ENCODE measurements around the gene SCAMP2. TPM values are rescaled to one million over a fixed set of nuclear protein-coding genes. Genes with fewer than 3 reads are reported as not detected.

Gene SCAMP2
- total and polyA plus RNA-seq, 2 donors (not counting 1 experiment from before 2014, with no cell fraction given), result 85.1 to 105 TPM

GRCh38 chr15:74815121-74815934 lies 57.8 kb downstream of the SCAMP2 start:
- no peak for DNase-seq
- WGBS (ENCODE audit: insufficient coverage), result 93% methylated on average over 8 of the region's 10 CpGs
- H3K27me3 Mint-ChIP-seq, result no peaks in the 10 kb centered on the region
- H2AFZ ChIP-seq (ENCODE audit: insufficient read depth, low read depth, low read length, poor library complexity, severe bottlenecking), result no peak overlapping the region
- peaks cover 11% of the 10 kb centered on the region for H3K79me2 ChIP-seq (ENCODE audit: control insufficient read depth, insufficient read depth, low read length)
- intact Hi-C loops (cut with micrococcal nuclease), result no loop called here
- H3K9me3 ChIP-seq (ENCODE audit: control extremely low read depth in 1 of 3, control insufficient read depth in 2 of 3, insufficient read depth in 1 of 3, low read length in 2 of 3), result no peaks in the 10 kb centered on the region
- H3K9me3 Mint-ChIP-seq (ENCODE audit: insufficient read depth), result no peaks in the 10 kb centered on the region
- peaks cover 0 to 11% (median 2%) of the 10 kb centered on the region in 4 experiments for H3K27me3 ChIP-seq (replicated peaks in 1 of 4; ENCODE audit: control extremely low read depth in 1 of 4, control insufficient read depth in 3 of 4, insufficient read depth in 4 of 4, low read length in 3 of 4)
- H4K20me1 ChIP-seq (ENCODE audit: control insufficient read depth, insufficient read depth, low read length, poor library complexity, severe bottlenecking), result no peaks in the 10 kb centered on the region
- no peaks in the 10 kb centered on the region for H3K36me3 ChIP-seq (replicated peaks in 1 of 2; ENCODE audit: control extremely low read depth in 1 of 2, control insufficient read depth in 1 of 2, extremely low read depth in 1 of 2, insufficient read depth in 2 of 2, low read length in 1 of 2)
- no peak overlapping the region for H3K4me3 ChIP-seq (ENCODE audit: control extremely low read depth in 1 of 5, extremely low read depth in 1 of 5, insufficient read depth in 1 of 5, low read depth in 2 of 5, low read length in 4 of 5)
- TF ChIP-seq EZH2 (IDR thresholded peaks at IDR 0.05; ENCODE audit: borderline replicate concordance, insufficient read depth, low read depth, low read length, poor library complexity, severe bottlenecking), result no peak
- no peak for TF ChIP-seq CTCF (IDR thresholded peaks at IDR 0.05)
- peaks cover 18 to 35% of the 10 kb centered on the region in 2 donors for H3K4me1 ChIP-seq (ENCODE audit: control insufficient read depth in 2 of 2, insufficient read depth in 2 of 2, low read length in 2 of 2)
- H3K27ac Mint-ChIP-seq, result no peak overlapping the region
- no peak overlapping the region for H3K27ac ChIP-seq (ENCODE audit: low read length in 2 of 2)
- ChIA-PET CTCF (interaction anchor here (0.6 to 1.8 kb wide), 6 partner anchors 15 to 135 kb away, joined by 4 to 8 read pairs (median 5); no protein-coding TSS in a partner anchor), POLR2A (no interaction called here)
- no peak for ATAC-seq (ENCODE audit: low read depth)
- H3K4me1 Mint-ChIP-seq, result peaks cover 25% of the 10 kb centered on the region
- H3K9ac ChIP-seq (ENCODE audit: low read length), result no peak overlapping the region
- no peak overlapping the region for H3K4me2 ChIP-seq (replicated peaks; ENCODE audit: low read depth, low read length, poor library complexity, severe bottlenecking)
- no peak overlapping the region for H3K4me3 Mint-ChIP-seq

GRCh38 chr15:74812533-74812932 lies 60.6 kb downstream of the SCAMP2 start, which contains the start of gene LMAN1L:
Gene LMAN1L, plus strand, starts transcription at chr15:74812835. Its CDS starts 20 bp downstream, at chr15:74812855.
- Histone ChIP-seq H2AFZ (ENCODE audit: insufficient read depth, low read depth, low read length, poor library complexity, severe bottlenecking) (no peak within 1 kb of the TSS), H3K27ac (ENCODE audit: low read length in 2 of 2) (no peak within 1 kb of the TSS), H3K27me3 (replicated peaks in 1 of 4; ENCODE audit: control extremely low read depth in 1 of 4, control insufficient read depth in 3 of 4, insufficient read depth in 4 of 4, low read length in 3 of 4) (peaks cover 0 to 2% (median 0%) of the 10 kb centered on the region in 4 experiments), H3K4me1 (ENCODE audit: control insufficient read depth in 2 of 2, insufficient read depth in 2 of 2, low read length in 2 of 2) (peaks cover 16 to 34% of the 10 kb centered on the region in 2 donors), H3K9me3 (ENCODE audit: control extremely low read depth in 1 of 3, control insufficient read depth in 2 of 3, insufficient read depth in 1 of 3, low read length in 2 of 3) (no peaks in the 10 kb centered on the region), H3K4me3 (ENCODE audit: control extremely low read depth in 1 of 5, extremely low read depth in 1 of 5, insufficient read depth in 1 of 5, low read depth in 2 of 5, low read length in 4 of 5) (no peak within 1 kb of the TSS), H3K36me3 (replicated peaks in 1 of 2; ENCODE audit: control extremely low read depth in 1 of 2, control insufficient read depth in 1 of 2, extremely low read depth in 1 of 2, insufficient read depth in 2 of 2, low read length in 1 of 2) (no peaks in the 10 kb centered on the region), H3K9ac (ENCODE audit: low read length) (no peak within 1 kb of the TSS), H3K79me2 (ENCODE audit: control insufficient read depth, insufficient read depth, low read length) (peaks cover 4% of the 10 kb centered on the region), H3K4me2 (replicated peaks; ENCODE audit: low read depth, low read length, poor library complexity, severe bottlenecking) (no peak within 1 kb of the TSS), H4K20me1 (ENCODE audit: control insufficient read depth, insufficient read depth, low read length, poor library complexity, severe bottlenecking) (no peaks in the 10 kb centered on the region)
- Mint-ChIP-seq H3K9me3 (ENCODE audit: insufficient read depth) (no peaks in the 10 kb centered on the region), H3K27me3 (no peaks in the 10 kb centered on the region), H3K4me1 (peaks cover 28% of the 10 kb centered on the region), H3K4me3 (no peak within 1 kb of the TSS), H3K27ac (no peak within 1 kb of the TSS)
- ChIA-PET POLR2A (no interaction called here), CTCF (interaction anchor here (0.5 to 37.1 kb wide), 2 partner anchors 33 to 575 kb away, joined by 3 to 2548 read pairs; partner anchors contain the start of gene CSK)
- intact Hi-C loops (cut with micrococcal nuclease), result no loop called here
- 95% methylated on average over 10 of the region's 12 CpGs for WGBS (ENCODE audit: insufficient coverage)
- no peak for DNase-seq
- TF ChIP-seq EZH2 (IDR thresholded peaks at IDR 0.05; ENCODE audit: borderline replicate concordance, insufficient read depth, low read depth, low read length, poor library complexity, severe bottlenecking), result no peak
- no peak for ATAC-seq (ENCODE audit: low read depth)

Measured in B cell (primary cell).